ENCODE data around the gene PDE8B. TPM values are rescaled to one million over a fixed set of nuclear protein-coding genes. Genes with fewer than 3 reads are reported as not detected.

PDE8B gene
- total RNA-seq, 1 experiment from 2014 or later = 0.17 TPM

DNA sequence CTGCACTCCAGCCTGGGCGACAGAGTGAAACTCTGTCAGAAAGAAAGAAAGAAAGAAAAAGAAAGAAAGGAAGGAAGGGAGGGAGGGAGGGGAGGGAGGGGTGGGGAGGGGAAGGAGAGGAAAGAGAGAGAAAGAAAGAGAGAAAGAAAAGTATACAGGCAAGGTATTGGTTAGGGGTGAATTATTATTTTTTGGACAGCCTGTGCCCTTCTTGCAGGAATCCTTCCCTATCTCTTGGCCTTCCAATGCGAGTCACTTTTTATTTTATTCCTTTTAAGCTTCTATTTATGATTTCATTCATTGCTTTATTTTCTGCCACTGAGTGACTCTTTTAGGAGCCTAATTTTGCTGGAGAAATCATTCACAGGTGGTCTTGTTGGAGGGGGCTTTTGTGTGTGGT lies 98.7 kb downstream of the PDE8B start:
- H2AFZ ChIP-seq (ENCODE audit: low read depth, low read length, poor library complexity, severe bottlenecking) = no peak overlapping the region
- H3K9me3 ChIP-seq (ENCODE audit: control insufficient read depth in 1 of 2, insufficient read depth in 1 of 2, low read depth in 1 of 2, low read length in 2 of 2) = no peaks in the 10 kb centered on the region
- POLR2A ChIA-PET = no interaction called here
- no peak overlapping the region for H3K27ac ChIP-seq (ENCODE audit: low read depth, low read length)
- no peaks in the 10 kb centered on the region for H3K36me3 ChIP-seq (ENCODE audit: control insufficient read depth in 1 of 2, insufficient read depth in 2 of 2, low read length in 2 of 2)
- DNase-seq (ENCODE audit: low read depth, low spot score) (no peak), ATAC-seq (no peak)
- H4K20me1 ChIP-seq (ENCODE audit: insufficient read depth) = no peaks in the 10 kb centered on the region
- no TSS peak for BruUV-seq (replicated peaks)
- no peaks in the 10 kb centered on the region for H3K27me3 ChIP-seq (ENCODE audit: insufficient read depth, low read length)
- no peak for TF ChIP-seq SIN3A (IDR thresholded peaks at IDR 0.05; ENCODE audit: low read depth)
- TF ChIP-seq FOSL1 (IDR thresholded peaks at IDR 0.05; ENCODE audit: low read depth) = no peak
- TF ChIP-seq, protein P1, sequence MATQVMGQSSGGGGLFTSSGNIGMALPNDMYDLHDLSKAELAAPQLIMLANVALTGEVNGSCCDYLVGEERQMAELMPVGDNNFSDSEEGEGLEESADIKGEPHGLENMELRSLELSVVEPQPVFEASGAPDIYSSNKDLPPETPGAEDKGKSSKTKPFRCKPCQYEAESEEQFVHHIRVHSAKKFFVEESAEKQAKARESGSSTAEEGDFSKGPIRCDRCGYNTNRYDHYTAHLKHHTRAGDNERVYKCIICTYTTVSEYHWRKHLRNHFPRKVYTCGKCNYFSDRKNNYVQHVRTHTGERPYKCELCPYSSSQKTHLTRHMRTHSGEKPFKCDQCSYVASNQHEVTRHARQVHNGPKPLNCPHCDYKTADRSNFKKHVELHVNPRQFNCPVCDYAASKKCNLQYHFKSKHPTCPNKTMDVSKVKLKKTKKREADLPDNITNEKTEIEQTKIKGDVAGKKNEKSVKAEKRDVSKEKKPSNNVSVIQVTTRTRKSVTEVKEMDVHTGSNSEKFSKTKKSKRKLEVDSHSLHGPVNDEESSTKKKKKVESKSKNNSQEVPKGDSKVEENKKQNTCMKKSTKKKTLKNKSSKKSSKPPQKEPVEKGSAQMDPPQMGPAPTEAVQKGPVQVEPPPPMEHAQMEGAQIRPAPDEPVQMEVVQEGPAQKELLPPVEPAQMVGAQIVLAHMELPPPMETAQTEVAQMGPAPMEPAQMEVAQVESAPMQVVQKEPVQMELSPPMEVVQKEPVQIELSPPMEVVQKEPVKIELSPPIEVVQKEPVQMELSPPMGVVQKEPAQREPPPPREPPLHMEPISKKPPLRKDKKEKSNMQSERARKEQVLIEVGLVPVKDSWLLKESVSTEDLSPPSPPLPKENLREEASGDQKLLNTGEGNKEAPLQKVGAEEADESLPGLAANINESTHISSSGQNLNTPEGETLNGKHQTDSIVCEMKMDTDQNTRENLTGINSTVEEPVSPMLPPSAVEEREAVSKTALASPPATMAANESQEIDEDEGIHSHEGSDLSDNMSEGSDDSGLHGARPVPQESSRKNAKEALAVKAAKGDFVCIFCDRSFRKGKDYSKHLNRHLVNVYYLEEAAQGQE (IDR thresholded peaks at IDR 0.05; ENCODE audit: low read depth) = no peak
- no peak for TF ChIP-seq ZFX (IDR thresholded peaks at IDR 0.05)
- TF ChIP-seq YY1 (IDR thresholded peaks at IDR 0.05; ENCODE audit: extremely low read depth, insufficient replicate concordance, low read depth, low read length) = no peak
- no peak for TF ChIP-seq ELF1 (IDR thresholded peaks at IDR 0.05; ENCODE audit: borderline replicate concordance, low read depth)
- TF ChIP-seq, protein P2, sequence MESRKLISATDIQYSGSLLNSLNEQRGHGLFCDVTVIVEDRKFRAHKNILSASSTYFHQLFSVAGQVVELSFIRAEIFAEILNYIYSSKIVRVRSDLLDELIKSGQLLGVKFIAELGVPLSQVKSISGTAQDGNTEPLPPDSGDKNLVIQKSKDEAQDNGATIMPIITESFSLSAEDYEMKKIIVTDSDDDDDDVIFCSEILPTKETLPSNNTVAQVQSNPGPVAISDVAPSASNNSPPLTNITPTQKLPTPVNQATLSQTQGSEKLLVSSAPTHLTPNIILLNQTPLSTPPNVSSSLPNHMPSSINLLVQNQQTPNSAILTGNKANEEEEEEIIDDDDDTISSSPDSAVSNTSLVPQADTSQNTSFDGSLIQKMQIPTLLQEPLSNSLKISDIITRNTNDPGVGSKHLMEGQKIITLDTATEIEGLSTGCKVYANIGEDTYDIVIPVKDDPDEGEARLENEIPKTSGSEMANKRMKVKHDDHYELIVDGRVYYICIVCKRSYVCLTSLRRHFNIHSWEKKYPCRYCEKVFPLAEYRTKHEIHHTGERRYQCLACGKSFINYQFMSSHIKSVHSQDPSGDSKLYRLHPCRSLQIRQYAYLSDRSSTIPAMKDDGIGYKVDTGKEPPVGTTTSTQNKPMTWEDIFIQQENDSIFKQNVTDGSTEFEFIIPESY (IDR thresholded peaks at IDR 0.05; ENCODE audit: extremely low read depth, insufficient replicate concordance, low read length) = no peak
- TF ChIP-seq, protein P3, sequence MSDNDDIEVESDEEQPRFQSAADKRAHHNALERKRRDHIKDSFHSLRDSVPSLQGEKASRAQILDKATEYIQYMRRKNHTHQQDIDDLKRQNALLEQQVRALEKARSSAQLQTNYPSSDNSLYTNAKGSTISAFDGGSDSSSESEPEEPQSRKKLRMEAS (IDR thresholded peaks at IDR 0.05) = no peak
- no peak for TF ChIP-seq EZH2phosphoT487 (IDR thresholded peaks at IDR 0.05; ENCODE audit: borderline replicate concordance)
- TF ChIP-seq, protein P4, sequence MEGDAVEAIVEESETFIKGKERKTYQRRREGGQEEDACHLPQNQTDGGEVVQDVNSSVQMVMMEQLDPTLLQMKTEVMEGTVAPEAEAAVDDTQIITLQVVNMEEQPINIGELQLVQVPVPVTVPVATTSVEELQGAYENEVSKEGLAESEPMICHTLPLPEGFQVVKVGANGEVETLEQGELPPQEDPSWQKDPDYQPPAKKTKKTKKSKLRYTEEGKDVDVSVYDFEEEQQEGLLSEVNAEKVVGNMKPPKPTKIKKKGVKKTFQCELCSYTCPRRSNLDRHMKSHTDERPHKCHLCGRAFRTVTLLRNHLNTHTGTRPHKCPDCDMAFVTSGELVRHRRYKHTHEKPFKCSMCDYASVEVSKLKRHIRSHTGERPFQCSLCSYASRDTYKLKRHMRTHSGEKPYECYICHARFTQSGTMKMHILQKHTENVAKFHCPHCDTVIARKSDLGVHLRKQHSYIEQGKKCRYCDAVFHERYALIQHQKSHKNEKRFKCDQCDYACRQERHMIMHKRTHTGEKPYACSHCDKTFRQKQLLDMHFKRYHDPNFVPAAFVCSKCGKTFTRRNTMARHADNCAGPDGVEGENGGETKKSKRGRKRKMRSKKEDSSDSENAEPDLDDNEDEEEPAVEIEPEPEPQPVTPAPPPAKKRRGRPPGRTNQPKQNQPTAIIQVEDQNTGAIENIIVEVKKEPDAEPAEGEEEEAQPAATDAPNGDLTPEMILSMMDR (IDR thresholded peaks at IDR 0.05 in 2 of 3, conservative IDR thresholded peaks at IDR 0.05 in 1 of 3; ENCODE audit: borderline replicate concordance in 1 of 3, insufficient read depth in 1 of 3, low read depth in 2 of 3, low read length in 2 of 3) = no peak
- no peak for TF ChIP-seq POLR2A (IDR thresholded peaks at IDR 0.05; ENCODE audit: borderline replicate concordance, extremely low read depth, insufficient read depth, insufficient read length)
- no peak for TF ChIP-seq EGR1 (IDR thresholded peaks at IDR 0.05; ENCODE audit: low read depth)
- TF ChIP-seq RAD21 (IDR thresholded peaks at IDR 0.05; ENCODE audit: low read depth) = no peak
- TF ChIP-seq, protein P5, sequence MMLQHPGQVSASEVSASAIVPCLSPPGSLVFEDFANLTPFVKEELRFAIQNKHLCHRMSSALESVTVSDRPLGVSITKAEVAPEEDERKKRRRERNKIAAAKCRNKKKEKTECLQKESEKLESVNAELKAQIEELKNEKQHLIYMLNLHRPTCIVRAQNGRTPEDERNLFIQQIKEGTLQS (IDR thresholded peaks at IDR 0.05) = no peak
- TF ChIP-seq CEBPB (IDR thresholded peaks at IDR 0.05; ENCODE audit: low read depth) = no peak
- TF ChIP-seq JUND (IDR thresholded peaks at IDR 0.05) = no peak
- TF ChIP-seq SP1 (IDR thresholded peaks at IDR 0.05; ENCODE audit: low read depth) = no peak
- TF ChIP-seq CBX3 (IDR thresholded peaks at IDR 0.05; ENCODE audit: low read depth) = no peak
- H3K79me2 ChIP-seq (ENCODE audit: insufficient read depth, low read length) = no peaks in the 10 kb centered on the region
- no peak overlapping the region for H3K4me3 ChIP-seq (replicated peaks in 1 of 2; ENCODE audit: low read depth in 1 of 2, low read length in 2 of 2)
- H3K4me2 ChIP-seq (ENCODE audit: low read length) = no peak overlapping the region
- intact Hi-C loops (cut with micrococcal nuclease) = no loop called here
- no peak overlapping the region for H3K9ac ChIP-seq (ENCODE audit: low read length)
- no peaks in the 10 kb centered on the region for H3K9me2 ChIP-seq (ENCODE audit: insufficient read depth)
- CTCF ChIA-PET = no interaction called here
- RAD21 ChIA-PET (ENCODE audit: low non-redundant PET in 1 of 2, low total read pairs in 2 of 2, uncharacterized antibody in 2 of 2, unreplicated experiment in 2 of 2) = no interaction called here
- no peaks in the 10 kb centered on the region for H3K4me1 ChIP-seq (ENCODE audit: control insufficient read depth in 1 of 2, insufficient read depth in 2 of 2, low read length in 2 of 2)

Data from HCT116 (cell line).